Fibroblast of lung (primary cell): ENCODE results near the gene SLC39A10.

ENCODE experiments used
- CTCF ChIP-seq, 2 donors: IDR thresholded peaks in 1 of 2; conservative IDR thresholded peaks in 1 of 2; 1 replicate in 1 of 2; 2 replicates in 1 of 2; pipeline ENCODE4 v1.5.1; 2011 to 2012; ENCODE audit warnings: low read length in 2 of 2, control low read depth in 1 of 2, inconsistent platforms in 1 of 2, low read depth in 1 of 2, mild to moderate bottlenecking in 1 of 2
- EZH2 ChIP-seq: IDR thresholded peaks from 2 replicates; pipeline ENCODE4 v1.5.1; 2012; ENCODE audit warnings: low read length, control low read depth, mild to moderate bottlenecking; ENCODE audit errors: missing control alignments

- TF ChIP-seq CTCF (conservative IDR thresholded peaks at IDR 0.05 in 1 of 2, IDR thresholded peaks at IDR 0.05 in 1 of 2; ENCODE audit: low read depth in 1 of 2, low read length in 2 of 2) (no peak), EZH2 (no peak)
Observed at GRCh38 chr2:195694553-195694952, 37.5 kb downstream of the SLC39A10 start.
